HCT116 (cell line): ENCODE measurements around the gene COX4I2. TPM values are rescaled to one million over a fixed set of nuclear protein-coding genes. Genes with fewer than 3 reads are reported as not detected.

Source experiments
- ATAC-seq: fragments of 200-7000 bp; cut with Tn5 transposase; 2 replicates; pipeline ENCODE4 v1.9.1; 2020; ENCODE audit warnings: mild to moderate bottlenecking, moderate library complexity
- BruUV-seq: library from RNA; stranded (reverse); fragments of 400-500 nt; replicated peaks from 2 replicates; lab custom pipeline; 2021; lab: Mats Ljungman, UMichigan
- CTCF ChIA-PET: fragments of 300-600 bp; sonication (Branson Sonifier 250); formaldehyde crosslinking; loops from one replicate; lab custom pipeline; 2021; ENCODE audit warnings: antibody characterized with exemption; lab: Charles Lee
- POLR2A ChIA-PET: fragments of 300-600, 350-600 bp; sonication (Branson Sonifier 250); formaldehyde crosslinking; loops from one replicate; lab custom pipeline; 2021; ENCODE audit warnings: antibody characterized with exemption; lab: Charles Lee
- RAD21 ChIA-PET, 2 experiments: fragments of 300-600 bp; sonication (Branson Sonifier 250); formaldehyde crosslinking; loops; one replicate each; lab custom pipeline; 2023; ENCODE audit warnings: low total read pairs in 2 of 2; ENCODE audit not compliant: uncharacterized antibody in 2 of 2, unreplicated experiment in 2 of 2, low non-redundant PET in 1 of 2; lab: Charles Lee
- DNase-seq: peaks from one replicate; pipeline ENCODE4 v3.0.0-alpha.2; 2010; ENCODE audit warnings: low read depth, low spot score
- H2AFZ ChIP-seq: fragments of 200-600 bp; shearing (Covaris generic), sonication (generic); 2 replicates; pipeline ENCODE4 v1.6.1; 2017; ENCODE audit warnings: low read depth, mixed run types, mixed read lengths, antibody characterized with exemption, low read length; ENCODE audit not compliant: poor library complexity, severe bottlenecking
- H3K27ac ChIP-seq: 2 replicates; pipeline ENCODE4 v1.5.1; 2012; ENCODE audit warnings: low read depth, low read length
- H3K27me3 ChIP-seq: fragments of 200-600 bp; sonication (generic); 2 replicates; pipeline ENCODE4 v1.6.1; 2016; ENCODE audit warnings: mixed run types, low read length, mixed read lengths; ENCODE audit not compliant: insufficient read depth
- H3K36me3 ChIP-seq, 2 experiments: fragments of 200-500 bp in 1 of 2; fragments of 200-600 bp in 1 of 2; sonication (Bioruptor generic) in 1 of 2; sonication (generic) in 1 of 2; 2 replicates each; pipeline versions ENCODE4 v1.5.1 to v1.6.1; 2014 to 2016; ENCODE audit warnings: low read length in 2 of 2, inconsistent platforms in 1 of 2, mixed read lengths in 1 of 2, mixed run types in 1 of 2; ENCODE audit not compliant: insufficient read depth in 2 of 2, control insufficient read depth in 1 of 2
- H3K4me1 ChIP-seq, 2 experiments: fragments of 200-600 bp in 1 of 2; sonication (generic) in 1 of 2; 2 replicates each; pipeline versions ENCODE4 v1.5.1 to v1.6.1; 2012 to 2017; ENCODE audit warnings: low read length in 2 of 2, inconsistent platforms in 1 of 2, mild to moderate bottlenecking in 1 of 2, mixed read lengths in 1 of 2, mixed run types in 1 of 2, moderate library complexity in 1 of 2; ENCODE audit not compliant: insufficient read depth in 2 of 2, control insufficient read depth in 1 of 2
- H3K4me2 ChIP-seq: fragments of 200-600 bp; sonication (generic); 2 replicates; pipeline ENCODE4 v1.6.1; 2017; ENCODE audit warnings: mixed run types, low read length, mixed read lengths
- H3K4me3 ChIP-seq, 2 experiments: fragments of 200-600 bp in 1 of 2; sonication (generic) in 1 of 2; replicated peaks in 1 of 2; 2 replicates each; pipeline ENCODE4 v1.5.1; 2011 to 2016; ENCODE audit warnings: low read length in 2 of 2, control low read depth in 1 of 2, low read depth in 1 of 2, mild to moderate bottlenecking in 1 of 2, mixed read lengths in 1 of 2, mixed run types in 1 of 2
- H3K79me2 ChIP-seq: fragments of 200-600 bp; sonication (generic); 2 replicates; pipeline ENCODE4 v1.6.1; 2017; ENCODE audit warnings: mild to moderate bottlenecking, mixed run types, low read length, moderate library complexity, mixed read lengths; ENCODE audit not compliant: insufficient read depth
- H3K9ac ChIP-seq: fragments of 200-600 bp; sonication (generic); 2 replicates; pipeline ENCODE4 v1.6.1; 2016; ENCODE audit warnings: low read length, mixed read lengths
- H3K9me2 ChIP-seq: fragments of 200-600 bp; sonication (generic), shearing (Covaris generic); 2 replicates; pipeline ENCODE4 v1.6.1; 2017; ENCODE audit warnings: mixed run types, mild to moderate bottlenecking, moderate library complexity; ENCODE audit not compliant: insufficient read depth
- H3K9me3 ChIP-seq, 2 experiments: fragments of 200-500 bp in 1 of 2; fragments of 200-600 bp in 1 of 2; sonication (Bioruptor generic) in 1 of 2; sonication (generic) in 1 of 2; 2 replicates each; pipeline ENCODE4 v1.6.1; 2014 to 2017; ENCODE audit warnings: low read length in 2 of 2, mixed read lengths in 2 of 2, inconsistent platforms in 1 of 2, low read depth in 1 of 2, mild to moderate bottlenecking in 1 of 2, mixed run types in 1 of 2, moderate library complexity in 1 of 2; ENCODE audit not compliant: control insufficient read depth in 1 of 2, insufficient read depth in 1 of 2
- H4K20me1 ChIP-seq: fragments of 200-600 bp; sonication (generic), shearing (Covaris generic); 2 replicates; pipeline ENCODE4 v1.6.1; 2017; ENCODE audit warnings: mixed run types, mild to moderate bottlenecking, moderate library complexity; ENCODE audit not compliant: insufficient read depth
- ATF3 ChIP-seq: IDR thresholded peaks from 2 replicates; pipeline ENCODE4 v1.6.1; 2012
- CEBPB ChIP-seq: IDR thresholded peaks from 2 replicates; pipeline ENCODE4 v1.6.1; 2012; ENCODE audit warnings: low read depth
- EGR1 ChIP-seq: IDR thresholded peaks from 2 replicates; pipeline ENCODE4 v1.6.1; 2012; ENCODE audit warnings: low read depth
- ELF1 ChIP-seq: IDR thresholded peaks from 2 replicates; pipeline ENCODE4 v1.6.1; 2012; ENCODE audit warnings: low read depth, borderline replicate concordance
- EZH2phosphoT487 ChIP-seq: fragments of 200-600 bp; IDR thresholded peaks from 2 replicates; pipeline ENCODE4 v1.6.1; 2018; ENCODE audit warnings: antibody characterized with exemption, borderline replicate concordance
- FOSL1 ChIP-seq: IDR thresholded peaks from 2 replicates; pipeline ENCODE4 v1.6.1; 2012; ENCODE audit warnings: low read depth
- JUND ChIP-seq: IDR thresholded peaks from 2 replicates; pipeline ENCODE4 v1.6.1; 2012
- POLR2A ChIP-seq: IDR thresholded peaks from 2 replicates; pipeline ENCODE4 v1.7.0; 2011; ENCODE audit warnings: borderline replicate concordance; ENCODE audit not compliant: insufficient read depth, insufficient read length; ENCODE audit errors: extremely low read depth
- POLR2AphosphoS5 ChIP-seq: IDR thresholded peaks from 2 replicates; pipeline ENCODE4 v1.6.1; 2011; ENCODE audit warnings: mild to moderate bottlenecking, low read depth, low read length, moderate library complexity
- RAD21 ChIP-seq: IDR thresholded peaks from 2 replicates; pipeline ENCODE4 v1.6.1; 2012; ENCODE audit warnings: low read depth, mild to moderate bottlenecking
- SIN3A ChIP-seq: IDR thresholded peaks from 2 replicates; pipeline ENCODE4 v1.6.1; 2012; ENCODE audit warnings: low read depth
- SP1 ChIP-seq: IDR thresholded peaks from 2 replicates; pipeline ENCODE4 v1.6.1; 2012; ENCODE audit warnings: low read depth
- SRF ChIP-seq: IDR thresholded peaks from 2 replicates; pipeline ENCODE4 v1.6.1; 2012; ENCODE audit warnings: low read depth
- TCF7L2 ChIP-seq: IDR thresholded peaks from 2 replicates; pipeline ENCODE4 v1.7.0; 2011; ENCODE audit warnings: borderline replicate concordance, inconsistent platforms; ENCODE audit not compliant: insufficient read depth, insufficient read length; ENCODE audit errors: extremely low read depth
- YY1 ChIP-seq: IDR thresholded peaks from 2 replicates; pipeline ENCODE4 v1.6.1; 2011; ENCODE audit warnings: low read length, low read depth, moderate library complexity, mild to moderate bottlenecking; ENCODE audit not compliant: insufficient replicate concordance; ENCODE audit errors: extremely low read depth
- ZFX ChIP-seq: fragments of 450-650 bp; IDR thresholded peaks from 2 replicates; pipeline ENCODE4 v1.6.1; 2017
- ZNF274 ChIP-seq: fragments of 200-500 bp; sonication (Bioruptor generic); IDR thresholded peaks from 2 replicates; pipeline ENCODE4 v1.6.1; 2014; ENCODE audit warnings: mild to moderate bottlenecking, low read depth, low read length, inconsistent platforms
- intact Hi-C: fragments of 100-400 bp; cut with micrococcal nuclease; formaldehyde crosslinking; loops from 2 replicates; pipeline ENCODE4 v1.10.0; 2022
- total RNA-seq: library from RNA; stranded (reverse); gene quantifications from one replicate; pipeline ENCODE4 v1.2.1, GENCODE V29; 2021; ENCODE audit not compliant: unreplicated experiment
- TF ChIP-seq, protein P1 (sequence below), 3 experiments: fragments of 200-600 bp in 1 of 3; sonication (generic) in 1 of 3; IDR thresholded peaks in 2 of 3; conservative IDR thresholded peaks in 1 of 3; 2 replicates each; pipeline ENCODE4 v1.5.1; 2012 to 2017; ENCODE audit warnings: low read depth in 2 of 3, low read length in 2 of 3, antibody characterized with exemption in 1 of 3, borderline replicate concordance in 1 of 3, control low read depth in 1 of 3, mild to moderate bottlenecking in 1 of 3, mixed read lengths in 1 of 3, mixed run types in 1 of 3, moderate library complexity in 1 of 3; ENCODE audit not compliant: insufficient read depth in 1 of 3

COX4I2 gene
- total RNA-seq, 1 experiment from 2014 or later = not detected

DNA sequence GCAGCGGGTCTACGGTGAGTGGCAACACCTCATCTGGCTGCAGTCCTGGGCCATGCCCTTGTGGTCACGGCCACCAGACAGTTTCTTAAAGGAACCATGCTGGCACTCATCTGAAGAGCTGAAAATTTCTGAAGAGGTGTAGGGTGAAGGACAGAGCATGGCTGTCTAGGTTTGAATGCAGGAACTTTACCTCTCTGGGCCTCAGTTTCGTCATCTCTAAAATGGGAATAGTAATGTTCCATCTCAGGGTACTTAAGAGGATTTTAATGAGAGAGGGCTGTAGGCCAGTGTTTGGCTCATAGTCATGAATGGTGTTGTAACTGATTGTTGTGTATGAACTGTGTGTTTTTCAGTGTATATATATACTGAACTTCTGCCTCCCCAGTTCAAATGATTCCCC lies 5.8 kb downstream of the COX4I2 start:
- intact Hi-C loops = no loop called here
- Histone ChIP-seq H3K9me3 (no peaks in the 10 kb centered on the region), H2AFZ (no peak overlapping the region), H3K79me2 (no peaks in the 10 kb centered on the region), H3K4me2 (no peak overlapping the region), H3K36me3 (no peaks in the 10 kb centered on the region), H3K27me3 (no peaks in the 10 kb centered on the region), H3K9ac (no peak overlapping the region), H4K20me1 (no peaks in the 10 kb centered on the region), H3K9me2 (no peaks in the 10 kb centered on the region), H3K27ac (no peak overlapping the region), H3K4me3 (no peak overlapping the region), H3K4me1 (peaks cover 15 to 41% of the 10 kb centered on the region in 2 experiments)
- ChIA-PET POLR2A (no interaction called here), CTCF (interaction anchor here (1.1 kb wide), 1 partner anchor 18 kb away, joined by 3 read pairs; no protein-coding TSS in a partner anchor), RAD21 (no interaction called here)
- no TSS peak for BruUV-seq
- TF ChIP-seq ATF3 (no peak), ZFX (no peak), TCF7L2 (no peak), POLR2A (no peak), YY1 (no peak), FOSL1 (no peak), RAD21 (no peak), SP1 (no peak), JUND (no peak), SRF (no peak), SIN3A (no peak), CEBPB (no peak), ELF1 (no peak), EGR1 (no peak), EZH2phosphoT487 (no peak), ZNF274 (no peak), POLR2AphosphoS5 (no peak)
- TF ChIP-seq, protein P1, sequence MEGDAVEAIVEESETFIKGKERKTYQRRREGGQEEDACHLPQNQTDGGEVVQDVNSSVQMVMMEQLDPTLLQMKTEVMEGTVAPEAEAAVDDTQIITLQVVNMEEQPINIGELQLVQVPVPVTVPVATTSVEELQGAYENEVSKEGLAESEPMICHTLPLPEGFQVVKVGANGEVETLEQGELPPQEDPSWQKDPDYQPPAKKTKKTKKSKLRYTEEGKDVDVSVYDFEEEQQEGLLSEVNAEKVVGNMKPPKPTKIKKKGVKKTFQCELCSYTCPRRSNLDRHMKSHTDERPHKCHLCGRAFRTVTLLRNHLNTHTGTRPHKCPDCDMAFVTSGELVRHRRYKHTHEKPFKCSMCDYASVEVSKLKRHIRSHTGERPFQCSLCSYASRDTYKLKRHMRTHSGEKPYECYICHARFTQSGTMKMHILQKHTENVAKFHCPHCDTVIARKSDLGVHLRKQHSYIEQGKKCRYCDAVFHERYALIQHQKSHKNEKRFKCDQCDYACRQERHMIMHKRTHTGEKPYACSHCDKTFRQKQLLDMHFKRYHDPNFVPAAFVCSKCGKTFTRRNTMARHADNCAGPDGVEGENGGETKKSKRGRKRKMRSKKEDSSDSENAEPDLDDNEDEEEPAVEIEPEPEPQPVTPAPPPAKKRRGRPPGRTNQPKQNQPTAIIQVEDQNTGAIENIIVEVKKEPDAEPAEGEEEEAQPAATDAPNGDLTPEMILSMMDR (IDR thresholded peaks at IDR 0.05 in 2 of 3, conservative IDR thresholded peaks at IDR 0.05 in 1 of 3; ENCODE audit: borderline replicate concordance in 1 of 3, insufficient read depth in 1 of 3, low read depth in 2 of 3, low read length in 2 of 3) = no peak
- ATAC-seq = no peak
- no peak for DNase-seq
